Stimulated activated CD8-positive, alpha-beta memory T cell treated with anti-CD3 and anti-CD28 coated beads, Interleukin-4, amount 100 ng/mL, for 48 hours (primary cell): ENCODE data around the gene CCDC127.
"Not testable (repeated sequence)": the region's sequence is repeated elsewhere in the genome, so short reads cannot be mapped to it uniquely, and the experiment has no call there.

Experiments used
- DNase-seq: peaks from one replicate; pipeline ENCODE4 v3.0.0-alpha.2; 2020

CCDC127 gene

GRCh38 chr5:170971-171800, 46.8 kb downstream of the CCDC127 start:
- DNase-seq: no peak

GRCh38 chr5:169728-170094, 48.2 kb downstream of the CCDC127 start:
- no peak for DNase-seq

GRCh38 chr5:169071-169727, 48.8 kb downstream of the CCDC127 start:
- no peak for DNase-seq

GRCh38 chr5:167982-168660, 49.8 kb downstream of the CCDC127 start:
- DNase-seq: no peak

GRCh38 chr5:167511-167910, 50.4 kb downstream of the CCDC127 start:
- DNase-seq: no peak

- no peak for DNase-seq
These were observed 51.2 kb downstream of the CCDC127 start for GRCh38 chr5:166441-167372.

GRCh38 chr5:164783-165182, 53.2 kb downstream of the CCDC127 start:
- DNase-seq: not testable (repeated sequence)

- DNase-seq: no peak
These were observed 53.7 kb downstream of the CCDC127 start for GRCh38 chr5:164244-164643.

- DNase-seq: no peak
These were observed 54.1 kb downstream of the CCDC127 start for GRCh38 chr5:163841-164240.

- DNase-seq: no peak
These were observed 54.7 kb downstream of the CCDC127 start for GRCh38 chr5:163338-163620.

- DNase-seq: no peak
These were observed 55.2 kb downstream of the CCDC127 start for GRCh38 chr5:162565-163337.

- no peak for DNase-seq
These were observed 55.8 kb downstream of the CCDC127 start for GRCh38 chr5:162190-162564.

- DNase-seq: no peak
These were observed 56.2 kb downstream of the CCDC127 start for GRCh38 chr5:161803-162110.

- DNase-seq: no peak
These were observed 56.8 kb downstream of the CCDC127 start for GRCh38 chr5:160921-161802.

- DNase-seq: no peak
These were observed 57.8 kb downstream of the CCDC127 start for GRCh38 chr5:160173-160510.

GRCh38 chr5:159448-160172, 58.3 kb downstream of the CCDC127 start:
- no peak for DNase-seq

GRCh38 chr5:158807-159447, 59.0 kb downstream of the CCDC127 start:
- DNase-seq: no peak

GRCh38 chr5:157801-158200, 60.2 kb downstream of the CCDC127 start:
- DNase-seq: no peak

- no peak for DNase-seq
These were observed 60.7 kb downstream of the CCDC127 start for GRCh38 chr5:157126-157715.
